Measurements from ENCODE around the gene ZFP36L2. TPM values are rescaled to one million over a fixed set of nuclear protein-coding genes. Genes with fewer than 3 reads are reported as not detected.
A peak's percentile ranks its signal among the peaks of the same experiment; 100 is the strongest.

The ZFP36L2 gene
- total and polyA plus RNA-seq, 9 of the 15 experiments (the other 6 are each of a cell fraction or from before 2014, with no cell fraction given): 4.1 to 60.6 (median 20.3) TPM

DNA sequence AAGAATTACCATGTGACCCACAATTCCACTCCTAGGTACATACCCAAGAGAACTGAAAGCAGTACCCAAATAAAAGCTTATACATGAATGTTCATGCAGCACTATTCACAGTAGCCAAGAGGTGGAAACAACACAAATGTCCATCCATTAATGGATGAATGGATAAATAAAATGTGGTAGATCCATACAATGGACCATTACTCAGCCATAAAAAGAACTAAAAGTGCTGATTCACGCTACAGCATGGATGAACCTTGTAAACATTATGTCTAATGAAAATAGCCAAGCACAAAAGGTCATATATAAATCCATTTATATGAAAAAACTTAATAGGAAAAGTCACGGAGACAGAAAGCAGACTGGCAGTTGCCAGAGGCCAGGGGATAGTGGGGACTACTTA is 23.6 kb upstream of the ZFP36L2 start (continued):
- no peak for TF ChIP-seq JUN (IDR thresholded peaks at IDR 0.05; ENCODE audit: borderline replicate concordance, low read depth, low read length)
- TF ChIP-seq JUN (CRISPR knock-in tag; IDR thresholded peaks at IDR 0.05; ENCODE audit: borderline replicate concordance): no peak
- TF ChIP-seq ZNF24 (IDR thresholded peaks at IDR 0.05): no peak
- no peak for TF ChIP-seq RFX5 (IDR thresholded peaks at IDR 0.05; ENCODE audit: low read depth, low read length)

DNA sequence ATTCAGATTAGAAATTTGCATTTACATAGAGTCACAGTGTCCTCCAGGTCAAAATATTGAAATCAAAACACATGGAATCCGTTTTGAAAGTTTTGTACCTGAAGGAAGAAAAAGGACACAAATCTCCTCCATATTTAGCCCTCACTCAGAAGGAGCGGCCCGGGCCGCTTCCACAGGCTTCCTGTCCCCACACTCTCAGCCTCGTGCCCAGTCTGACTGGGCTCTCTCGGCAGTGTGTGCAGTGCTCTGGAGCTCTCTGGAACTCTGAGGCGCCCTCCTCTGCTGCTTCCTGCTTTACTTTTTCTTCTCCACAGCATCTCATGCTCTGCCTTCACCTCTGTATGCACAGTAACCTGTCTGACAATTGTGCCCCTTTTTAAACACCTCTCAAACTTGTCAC is 22.2 kb upstream of the ZFP36L2 start:
- BruUV-seq (replicated peaks): no TSS peak
- peak; percentile 32; the same call in 1 of the 3 replicates for ATAC-seq
- H3K27me3 ChIP-seq (ENCODE audit: control insufficient read depth in 2 of 2, insufficient read depth in 2 of 2, low read length in 2 of 2): no peaks in the 10 kb centered on the region
- no peaks in the 10 kb centered on the region for H3K4me1 ChIP-seq (replicated peaks in 1 of 2; ENCODE audit: control insufficient read depth in 2 of 2, insufficient read depth in 2 of 2, low read length in 2 of 2)
- no peaks in the 10 kb centered on the region for H3K9me3 ChIP-seq (replicated peaks; ENCODE audit: control insufficient read depth, insufficient read depth, low read depth, low read length)
- ChIA-PET POLR2A (no interaction called here), CTCF (ENCODE audit: low intra/inter-chr PET ratio) (no interaction called here)
- no peaks in the 10 kb centered on the region for H3K36me3 ChIP-seq (ENCODE audit: control insufficient read depth, insufficient read depth, low read length)
- H3K4me3 ChIP-seq: no peak overlapping the region
- in situ Hi-C loops (cut with MboI) (no loop called here), intact Hi-C loops (cut with micrococcal nuclease) (no loop called here)
- no peak overlapping the region for H3K9ac ChIP-seq (ENCODE audit: insufficient read depth in 1 of 2, low read depth in 2 of 2, low read length in 2 of 2)
- H4K20me1 ChIP-seq (replicated peaks; ENCODE audit: control insufficient read depth, insufficient read depth, low read length): no peaks in the 10 kb centered on the region
- H3K79me2 ChIP-seq (ENCODE audit: control insufficient read depth, insufficient read depth, low read length): no peaks in the 10 kb centered on the region
- no peak for FAIRE-seq
- H3K27ac ChIP-seq (ENCODE audit: extremely low read depth, low read depth, low read length): no peak overlapping the region
- no peak overlapping the region for H2AFZ ChIP-seq (ENCODE audit: low read depth, low read length)
- no peak for DNase-seq (ENCODE audit: extremely low read depth in 1 of 4, low spot score in 3 of 4)
- H3K9me1 ChIP-seq (ENCODE audit: control insufficient read depth, insufficient read depth, low read length): no peaks in the 10 kb centered on the region
- 44% methylated on average over 5 of the region's 7 CpGs for WGBS (ENCODE audit: insufficient coverage, low coverage, missing lambda C conversion rate)
- H3K4me2 ChIP-seq (ENCODE audit: insufficient read depth, low read length): no peak overlapping the region
- TF ChIP-seq ID3 (CRISPR knock-in tag; IDR thresholded peaks at IDR 0.05): no peak
- no peak for TF ChIP-seq ID3 (tag; IDR thresholded peaks at IDR 0.05)
- TF ChIP-seq SMARCA4 (IDR thresholded peaks at IDR 0.05): no peak
- no peak for TF ChIP-seq PHF20 (IDR thresholded peaks at IDR 0.05; ENCODE audit: partially characterized antibody)
- TF ChIP-seq SOX6 (IDR thresholded peaks at IDR 0.05): no peak
- TF ChIP-seq HLTF (IDR thresholded peaks at IDR 0.05): no peak
- TF ChIP-seq ZNF347 (CRISPR knock-in tag; IDR thresholded peaks at IDR 0.05; ENCODE audit: low read depth): no peak
- no peak for TF ChIP-seq ZFP36 (IDR thresholded peaks at IDR 0.05; ENCODE audit: low read depth, low read length, partially characterized antibody)
- TF ChIP-seq ZNF217 (CRISPR knock-in tag; IDR thresholded peaks at IDR 0.05): no peak
- no peak for TF ChIP-seq ZNF274 (IDR thresholded peaks at IDR 0.05; ENCODE audit: borderline replicate concordance, low read depth, low read length)
- no peak for TF ChIP-seq KDM5B (IDR thresholded peaks at IDR 0.05; ENCODE audit: insufficient replicate concordance, low read depth, low read length)
- TF ChIP-seq PPARD (CRISPR knock-in tag; IDR thresholded peaks at IDR 0.05): no peak
- no peak for TF ChIP-seq OTX1 (CRISPR knock-in tag; IDR thresholded peaks at IDR 0.05)
- no peak for TF ChIP-seq HDAC6 (IDR thresholded peaks at IDR 0.05; ENCODE audit: low read depth, low read length)
- no peak for TF ChIP-seq NONO (IDR thresholded peaks at IDR 0.05; ENCODE audit: low read depth in 2 of 2, low read length in 1 of 2)

Data from K562 (cell line).